Heart right ventricle (tissue), 16 donors: ENCODE results near the gene NOTUM. TPM values are rescaled to one million over a fixed set of nuclear protein-coding genes. Genes with fewer than 3 reads are reported as not detected.
A peak's percentile ranks its signal among the peaks of the same experiment; 100 is the strongest.

ENCODE experiments used
- ATAC-seq, 8 donors: fragments of 200-7000 bp; cut with Tn5 transposase; one replicate each; pipeline ENCODE4 v1.9.1; 2020; ENCODE audit warnings: mild to moderate bottlenecking in 8 of 8, moderate library complexity in 8 of 8, moderate number of reproducible peaks in 1 of 8
- DNase-seq, 2 donors: peaks; one replicate each; pipeline ENCODE4 v3.0.0-alpha.2; 2020
- H3K27ac ChIP-seq, 10 donors: fragments of 200-600 bp; sonication (generic) in 2 of 10; one replicate each; pipeline versions ENCODE4 v1.5.0 to v1.8.0; 2020 to 2022; ENCODE audit warnings: mild to moderate bottlenecking in 3 of 10
- H3K27me3 ChIP-seq, 7 donors: fragments of 200-600 bp; one replicate each; pipeline ENCODE4 v1.8.0; 2021 to 2022; ENCODE audit warnings: mild to moderate bottlenecking in 2 of 7
- H3K36me3 ChIP-seq, 9 donors: fragments of 200-600 bp; sonication (generic) in 1 of 9; one replicate each; pipeline versions ENCODE4 v1.5.0 to v1.8.0; 2020 to 2022; ENCODE audit warnings: mild to moderate bottlenecking in 2 of 9
- H3K4me1 ChIP-seq, 9 donors: fragments of 200-600 bp; sonication (generic) in 1 of 9; one replicate each; pipeline versions ENCODE4 v1.5.0 to v1.8.0; 2020 to 2022; ENCODE audit warnings: mild to moderate bottlenecking in 4 of 9
- H3K4me3 ChIP-seq, 10 donors: fragments of 200-600 bp; sonication (generic) in 2 of 10; one replicate each; pipeline versions ENCODE4 v1.5.0 to v1.8.0; 2020 to 2022; ENCODE audit warnings: mild to moderate bottlenecking in 7 of 10, moderate library complexity in 2 of 10
- H3K9me3 ChIP-seq, 11 donors: fragments of 200-600 bp in 10 of 11; sonication (generic) in 2 of 11; one replicate each; pipeline versions ENCODE4 v1.5.0 to v1.8.0; 2013 to 2022; ENCODE audit warnings: mild to moderate bottlenecking in 2 of 11, control low read depth in 1 of 11, moderate library complexity in 1 of 11
- WGBS, 2 donors: extraction: QIAGEN DNeasy Blood & Tissue Kit; methylation state at CpG; one replicate each; pipeline ENCODE4 v1.1.7; 2013; ENCODE audit warnings: inconsistent platforms in 1 of 2; 5-methylcytosine and 5-hydroxymethylcytosine counted together
- intact Hi-C, 10 donors: fragments of 100-400 bp; cut with DNase I; formaldehyde crosslinking; loops; one replicate each; pipeline versions ENCODE4 v1.11.1 to v1.14.2; 2022
- polyA plus RNA-seq, 2 donors: library from polyadenylated mRNA; stranded (reverse); fragments of 200-250 nt; gene quantifications; one replicate each; pipeline ENCODE4 v1.2.3, GENCODE V29; 2013
- total RNA-seq, 10 donors: library from RNA; stranded (reverse); fragmentation: NEBNext Ultra II Directional in 3 of 10; extraction: Animal tissue kit (Norgen Biotek cat#: 25700) in 3 of 10; gene quantifications; one replicate each; pipeline versions ENCODE4 v1.2.1 to v1.2.4, GENCODE V29; 2021 to 2023
- TF ChIP-seq, protein P1 (sequence below), 9 donors: fragments of 200-600 bp; sonication (generic) in 2 of 9; IDR thresholded peaks; one replicate each; pipeline versions ENCODE4 v1.5.0 to v1.8.0; 2021 to 2022; ENCODE audit warnings: antibody characterized with exemption in 9 of 9, mild to moderate bottlenecking in 5 of 9, moderate library complexity in 1 of 9
- donor health status: Arrhythmogenic right ventricular cardiomyopathy.
- donor health status: ischemic (EF 13 %, LVEDD 7.1; RV severe dilation, severe dysfunction).
- donor health status: healthy with polysubstance abuse.
- donor health status: DM: no; HTN: yes; CAD: no.
- donor health status: DM: no; HTN: no; CAD: no.
- donor health status: ischemic (EF 25% LVEDD 6.9; RV normal size, moderate dysfunction).
- donor health status: ischemic (EF 25% LVEDD 5.7; RV mildly dilated, moderate dysfunction).
- donor health status: healthy.
- donor health status: DM: yes; HTN: yes; CAD: no.
- donor health status: Ischemic cardiomyopathy.
- donor health status: ischemic (EF 35%, LVEDD 5.7; RV mildly dilated, moderate dysfunction).
- donor health status: nonischemic (EF 11% LVEDD 7.7; RV severe dilation, severe dysfunction).
- donor health status: DM: yes; HTN: yes; CAD: no.
- donor health status: PGD.
- donor health status: ischemic (EF 29% LVEDD 5.4; RV normal size, mild dysfunction).
- donor health status: nonischemic (EF 23%, LVEDD 6.1; RV moderate dilation, normal function).

NOTUM gene
- total and polyA plus RNA-seq, 12 donors: 0.22 to 1.5 (median 0.65) TPM; not detected in 5

DNA sequence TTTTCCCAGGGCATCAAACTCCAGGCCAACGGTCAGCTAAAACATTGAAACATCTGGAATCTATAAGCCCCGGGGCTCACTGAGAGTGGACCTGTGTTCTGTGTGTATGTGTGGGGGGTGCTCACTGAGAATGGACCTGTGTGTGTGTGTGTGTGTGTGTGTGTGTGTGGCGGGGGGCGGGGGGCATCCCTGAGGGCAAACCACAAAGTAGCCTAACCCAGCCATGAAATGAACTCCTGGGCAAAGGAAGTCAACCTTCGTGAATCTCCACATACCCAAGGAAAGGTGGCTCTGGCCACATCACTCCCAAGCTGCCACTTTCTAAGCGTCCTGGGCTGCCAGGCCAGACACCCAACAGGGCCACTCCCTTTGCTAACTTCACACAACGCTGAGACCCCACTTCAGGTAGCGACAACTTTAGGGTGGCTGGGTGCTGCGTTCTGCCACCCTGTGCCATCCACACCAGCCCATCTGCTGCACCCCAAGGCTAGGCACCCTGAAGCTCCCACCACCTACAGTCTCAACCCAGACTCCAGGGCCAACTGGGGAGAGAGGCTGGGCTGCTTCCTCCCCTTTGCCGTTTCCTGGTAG, 35.0 kb downstream of the NOTUM start:
- WGBS, 2 donors: 60 to 67% methylated on average over 10 of the region's 10 CpGs
- Histone ChIP-seq H3K4me1 (peaks cover 29 to 69% (median 53%) of the 10 kb centered on the region in 9 donors), H3K4me3 (peak overlapping the region; percentile 82 to 97 (median 94)), H3K9me3 (no peaks in the 10 kb centered on the region), H3K27me3 (peaks cover 0 to 26% (median 0%) of the 10 kb centered on the region in 7 donors), H3K36me3 (peaks cover 0 to 20% (median 10%) of the 10 kb centered on the region in 9 donors), H3K27ac (peak overlapping the region in 9 of 10 donors; percentile 93 to 98 (median 96))
- no peak for ATAC-seq
- no peak for DNase-seq
- TF ChIP-seq, protein P1, sequence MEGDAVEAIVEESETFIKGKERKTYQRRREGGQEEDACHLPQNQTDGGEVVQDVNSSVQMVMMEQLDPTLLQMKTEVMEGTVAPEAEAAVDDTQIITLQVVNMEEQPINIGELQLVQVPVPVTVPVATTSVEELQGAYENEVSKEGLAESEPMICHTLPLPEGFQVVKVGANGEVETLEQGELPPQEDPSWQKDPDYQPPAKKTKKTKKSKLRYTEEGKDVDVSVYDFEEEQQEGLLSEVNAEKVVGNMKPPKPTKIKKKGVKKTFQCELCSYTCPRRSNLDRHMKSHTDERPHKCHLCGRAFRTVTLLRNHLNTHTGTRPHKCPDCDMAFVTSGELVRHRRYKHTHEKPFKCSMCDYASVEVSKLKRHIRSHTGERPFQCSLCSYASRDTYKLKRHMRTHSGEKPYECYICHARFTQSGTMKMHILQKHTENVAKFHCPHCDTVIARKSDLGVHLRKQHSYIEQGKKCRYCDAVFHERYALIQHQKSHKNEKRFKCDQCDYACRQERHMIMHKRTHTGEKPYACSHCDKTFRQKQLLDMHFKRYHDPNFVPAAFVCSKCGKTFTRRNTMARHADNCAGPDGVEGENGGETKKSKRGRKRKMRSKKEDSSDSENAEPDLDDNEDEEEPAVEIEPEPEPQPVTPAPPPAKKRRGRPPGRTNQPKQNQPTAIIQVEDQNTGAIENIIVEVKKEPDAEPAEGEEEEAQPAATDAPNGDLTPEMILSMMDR (IDR thresholded peaks at IDR 0.05): no peak
- intact Hi-C loops: no loop called here

DNA sequence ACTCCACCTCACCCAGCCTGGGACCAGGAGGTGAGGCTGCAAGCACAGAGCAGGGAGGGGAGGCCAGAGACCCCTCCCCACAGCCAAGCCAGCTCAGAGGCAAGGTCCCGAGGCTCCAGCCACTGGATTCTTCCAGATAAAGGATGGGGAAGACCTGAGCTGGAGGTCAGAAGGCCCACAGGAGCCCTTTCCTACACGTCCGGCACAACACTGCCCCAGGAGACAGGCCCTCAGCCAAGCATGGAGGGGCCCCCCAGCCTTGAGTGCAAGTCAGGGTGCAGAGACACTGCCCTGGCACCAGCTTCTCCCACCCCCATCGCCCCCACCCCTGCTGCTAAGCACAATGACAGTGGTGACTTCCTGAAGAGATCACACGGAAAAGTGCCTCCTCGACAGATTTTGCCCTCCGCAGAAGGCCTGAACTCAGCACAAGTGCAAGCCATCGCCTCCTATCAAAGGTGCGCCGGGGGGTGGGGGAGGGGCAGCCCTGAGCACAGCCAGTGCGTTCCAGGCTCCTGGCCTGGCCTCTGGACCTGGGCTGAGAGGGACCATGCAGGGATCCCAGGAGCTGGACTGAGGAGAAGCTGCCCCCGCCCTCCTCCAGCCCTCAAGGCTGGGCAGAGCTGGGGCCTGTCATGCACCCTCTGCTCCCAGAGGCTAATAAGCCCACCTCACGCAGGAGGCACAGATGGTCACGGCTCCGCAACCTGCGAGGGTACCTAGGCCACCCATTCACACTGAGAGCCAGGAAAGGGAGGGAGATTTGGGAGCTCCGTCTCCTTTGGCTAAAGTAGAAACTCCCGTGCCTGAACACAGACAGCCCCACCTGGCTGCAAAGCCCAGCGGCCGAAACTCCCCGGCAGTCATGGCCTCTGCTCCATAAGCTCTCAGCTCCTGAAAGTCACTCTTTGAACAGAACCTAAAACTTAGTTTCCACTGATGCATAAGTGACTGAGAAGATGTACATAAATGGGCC, 36.1 kb downstream of the NOTUM start:
- intact Hi-C loops: loop anchor here in 1 of 10 donors (5.0 kb wide), 1 partner anchor 48 kb away; no protein-coding TSS in a partner anchor
- Histone ChIP-seq H3K27ac (peak overlapping the region in 5 of 10 donors; percentile 28 to 97 (median 47)), H3K36me3 (peaks cover 0 to 31% (median 10%) of the 10 kb centered on the region in 9 donors), H3K9me3 (no peaks in the 10 kb centered on the region), H3K4me1 (peaks cover 29 to 79% (median 53%) of the 10 kb centered on the region in 9 donors), H3K27me3 (peaks cover 0 to 15% (median 0%) of the 10 kb centered on the region in 7 donors), H3K4me3 (peak overlapping the region in 1 of 10 donors; percentile 47)
- no peak for ATAC-seq
- no peak for DNase-seq
- 59 to 66% methylated on average over 21 of the region's 21 CpGs for WGBS, 2 donors
- TF ChIP-seq, protein P1 (IDR thresholded peaks at IDR 0.05): no peak

DNA sequence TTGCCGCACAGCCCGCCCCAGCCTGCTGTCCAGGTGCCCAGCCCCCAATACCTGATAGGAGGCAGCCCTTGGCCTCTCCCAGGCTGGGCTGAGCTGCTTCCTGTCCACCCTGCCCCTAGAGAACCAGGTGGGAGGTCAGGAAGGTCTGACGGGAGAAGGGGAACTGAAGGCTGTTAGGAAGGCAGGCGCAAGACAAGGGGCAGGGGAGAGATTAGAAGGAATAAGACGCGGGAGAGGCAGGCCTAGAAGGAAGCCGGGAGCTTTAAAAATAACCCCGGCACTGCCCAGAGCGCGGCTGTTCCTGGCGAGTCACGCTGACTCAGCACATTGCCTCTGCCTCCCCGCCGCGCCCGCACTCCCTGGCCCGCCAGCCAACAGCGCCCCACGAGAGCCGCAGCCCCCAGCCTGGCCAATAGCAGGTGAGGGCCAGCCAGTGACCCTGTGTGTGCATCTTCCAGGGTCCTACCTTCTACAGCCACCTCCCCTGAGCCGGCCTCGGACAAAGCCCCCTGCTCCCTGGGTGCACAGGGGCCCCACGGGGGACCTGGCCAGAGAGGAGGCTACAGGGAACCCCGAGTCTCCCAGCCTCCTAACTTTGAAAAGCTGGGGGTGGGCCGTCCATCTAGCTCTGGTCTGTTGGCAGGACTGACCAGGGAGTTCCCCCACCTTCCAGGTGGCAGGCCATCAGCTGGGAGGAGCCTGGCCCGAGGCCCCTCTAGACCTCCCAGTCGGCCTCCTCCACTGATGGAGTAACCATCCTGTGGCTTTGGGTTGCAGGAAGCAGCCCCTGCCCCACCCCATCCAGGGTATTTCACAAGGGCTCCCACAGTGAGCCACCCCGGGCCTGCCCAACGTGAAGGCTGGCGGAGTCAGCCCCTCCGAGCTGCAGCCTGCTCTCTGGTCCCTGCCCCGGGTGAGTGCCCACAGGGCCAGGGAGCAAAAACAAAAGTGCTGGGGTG, 37.4 kb downstream of the NOTUM start:
- WGBS, 2 donors: 28 to 31% methylated on average over 32 of the region's 32 CpGs
- TF ChIP-seq, protein P1 (IDR thresholded peaks at IDR 0.05): no peak
- peaks cover 0 to 42% (median 10%) of the 10 kb centered on the region in 9 donors for H3K36me3 ChIP-seq
- peak overlapping the region in 9 of 10 donors; percentile 3 to 97 (median 48) for H3K27ac ChIP-seq
- intact Hi-C loops: loop anchor here in 1 of 10 donors (5.0 kb wide), 1 partner anchor 46 kb away; no protein-coding TSS in a partner anchor
- ATAC-seq (peak; percentile 16 to 49 (median 36)), DNase-seq (peak; percentile 66 to 70)
- peaks cover 29 to 86% (median 55%) of the 10 kb centered on the region in 9 donors for H3K4me1 ChIP-seq
- H3K4me3 ChIP-seq: peak overlapping the region in 8 of 10 donors; percentile 18 to 47 (median 32)
- no peaks in the 10 kb centered on the region for H3K9me3 ChIP-seq
- H3K27me3 ChIP-seq: peaks cover 0 to 7% (median 0%) of the 10 kb centered on the region in 7 donors
